Liver (tissue), 3 donors: ENCODE results near the gene RADIL.

Experiments used
- FOXA1 ChIP-seq: IDR thresholded peaks from 2 replicates; pipeline ENCODE4 v1.6.1; 2016; ENCODE audit warnings: antibody characterized with exemption
- GABPA ChIP-seq, 2 donors: IDR thresholded peaks in 1 of 2; conservative IDR thresholded peaks in 1 of 2; 2 replicates each; pipeline ENCODE4 v1.6.1; 2016; ENCODE audit warnings: antibody characterized with exemption in 2 of 2, mild to moderate bottlenecking in 1 of 2, moderate library complexity in 1 of 2
- JUND ChIP-seq, 2 donors: IDR thresholded peaks; 2 replicates each; pipeline ENCODE4 v1.6.1; 2016; ENCODE audit warnings: antibody characterized with exemption in 2 of 2
- RAD21 ChIP-seq, 2 donors: IDR thresholded peaks; 2 replicates each; pipeline ENCODE4 v1.6.1; 2016; ENCODE audit warnings: antibody characterized with exemption in 2 of 2, mild to moderate bottlenecking in 2 of 2
- TF ChIP-seq, protein P1 (sequence below): fragments of 150-350 bp; IDR thresholded peaks from 2 replicates; pipeline ENCODE4 v1.5.1; 2017; ENCODE audit warnings: improper control_type of control experiment, low read depth, low read length; ENCODE audit not compliant: missing input control
- TF ChIP-seq, protein P2 (sequence below): IDR thresholded peaks from 2 replicates; pipeline ENCODE4 v1.6.1; 2016; ENCODE audit warnings: antibody characterized with exemption, mild to moderate bottlenecking
- TF ChIP-seq, protein P3 (sequence below): IDR thresholded peaks from 2 replicates; pipeline ENCODE4 v1.6.1; 2016; ENCODE audit warnings: antibody characterized with exemption
- TF ChIP-seq, protein P4 (sequence below): IDR thresholded peaks from 2 replicates; pipeline ENCODE4 v1.6.1; 2016; ENCODE audit warnings: antibody characterized with exemption
- donor health status: healthy.
- donor health status: healthy.

DNA sequence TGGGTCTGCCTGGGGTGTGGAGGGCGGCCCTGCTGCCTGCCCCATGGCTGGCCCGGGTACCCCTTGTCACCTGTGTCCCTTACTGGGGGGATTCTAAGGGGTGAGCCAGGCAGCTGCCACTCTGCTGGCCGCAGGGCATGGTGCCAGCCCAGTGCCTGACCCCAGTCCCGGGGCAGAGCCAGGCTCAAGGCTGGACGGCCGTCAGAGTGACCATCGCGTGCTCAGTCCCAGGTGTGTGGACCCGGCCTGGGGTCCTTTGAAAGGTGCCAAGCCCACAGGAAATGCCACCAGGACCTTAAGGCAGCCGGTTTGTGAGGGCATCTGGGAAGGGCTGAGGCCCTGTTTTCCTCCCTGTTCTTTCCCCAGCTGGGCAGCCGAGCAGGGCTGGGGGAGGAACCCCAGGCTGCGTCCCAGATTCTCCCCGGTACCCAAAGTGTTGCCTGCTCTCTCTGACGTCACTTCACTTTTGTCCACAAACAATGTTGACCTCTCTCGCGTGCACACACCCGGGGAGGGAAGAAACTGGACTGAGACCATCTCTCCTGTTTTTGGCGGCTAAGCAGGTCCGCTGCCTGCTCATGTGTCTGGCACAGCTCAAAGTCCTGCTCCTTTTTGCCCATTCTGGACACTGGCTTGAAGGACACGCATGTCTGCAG, 59.3 kb downstream of the RADIL start:
- TF ChIP-seq, protein P1, sequence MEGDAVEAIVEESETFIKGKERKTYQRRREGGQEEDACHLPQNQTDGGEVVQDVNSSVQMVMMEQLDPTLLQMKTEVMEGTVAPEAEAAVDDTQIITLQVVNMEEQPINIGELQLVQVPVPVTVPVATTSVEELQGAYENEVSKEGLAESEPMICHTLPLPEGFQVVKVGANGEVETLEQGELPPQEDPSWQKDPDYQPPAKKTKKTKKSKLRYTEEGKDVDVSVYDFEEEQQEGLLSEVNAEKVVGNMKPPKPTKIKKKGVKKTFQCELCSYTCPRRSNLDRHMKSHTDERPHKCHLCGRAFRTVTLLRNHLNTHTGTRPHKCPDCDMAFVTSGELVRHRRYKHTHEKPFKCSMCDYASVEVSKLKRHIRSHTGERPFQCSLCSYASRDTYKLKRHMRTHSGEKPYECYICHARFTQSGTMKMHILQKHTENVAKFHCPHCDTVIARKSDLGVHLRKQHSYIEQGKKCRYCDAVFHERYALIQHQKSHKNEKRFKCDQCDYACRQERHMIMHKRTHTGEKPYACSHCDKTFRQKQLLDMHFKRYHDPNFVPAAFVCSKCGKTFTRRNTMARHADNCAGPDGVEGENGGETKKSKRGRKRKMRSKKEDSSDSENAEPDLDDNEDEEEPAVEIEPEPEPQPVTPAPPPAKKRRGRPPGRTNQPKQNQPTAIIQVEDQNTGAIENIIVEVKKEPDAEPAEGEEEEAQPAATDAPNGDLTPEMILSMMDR, result no peak
- no peak for TF ChIP-seq GABPA (IDR thresholded peaks at IDR 0.05 in 1 of 2, conservative IDR thresholded peaks at IDR 0.05 in 1 of 2)
- TF ChIP-seq JUND (IDR thresholded peaks at IDR 0.05), result no peak
- TF ChIP-seq, protein P2, sequence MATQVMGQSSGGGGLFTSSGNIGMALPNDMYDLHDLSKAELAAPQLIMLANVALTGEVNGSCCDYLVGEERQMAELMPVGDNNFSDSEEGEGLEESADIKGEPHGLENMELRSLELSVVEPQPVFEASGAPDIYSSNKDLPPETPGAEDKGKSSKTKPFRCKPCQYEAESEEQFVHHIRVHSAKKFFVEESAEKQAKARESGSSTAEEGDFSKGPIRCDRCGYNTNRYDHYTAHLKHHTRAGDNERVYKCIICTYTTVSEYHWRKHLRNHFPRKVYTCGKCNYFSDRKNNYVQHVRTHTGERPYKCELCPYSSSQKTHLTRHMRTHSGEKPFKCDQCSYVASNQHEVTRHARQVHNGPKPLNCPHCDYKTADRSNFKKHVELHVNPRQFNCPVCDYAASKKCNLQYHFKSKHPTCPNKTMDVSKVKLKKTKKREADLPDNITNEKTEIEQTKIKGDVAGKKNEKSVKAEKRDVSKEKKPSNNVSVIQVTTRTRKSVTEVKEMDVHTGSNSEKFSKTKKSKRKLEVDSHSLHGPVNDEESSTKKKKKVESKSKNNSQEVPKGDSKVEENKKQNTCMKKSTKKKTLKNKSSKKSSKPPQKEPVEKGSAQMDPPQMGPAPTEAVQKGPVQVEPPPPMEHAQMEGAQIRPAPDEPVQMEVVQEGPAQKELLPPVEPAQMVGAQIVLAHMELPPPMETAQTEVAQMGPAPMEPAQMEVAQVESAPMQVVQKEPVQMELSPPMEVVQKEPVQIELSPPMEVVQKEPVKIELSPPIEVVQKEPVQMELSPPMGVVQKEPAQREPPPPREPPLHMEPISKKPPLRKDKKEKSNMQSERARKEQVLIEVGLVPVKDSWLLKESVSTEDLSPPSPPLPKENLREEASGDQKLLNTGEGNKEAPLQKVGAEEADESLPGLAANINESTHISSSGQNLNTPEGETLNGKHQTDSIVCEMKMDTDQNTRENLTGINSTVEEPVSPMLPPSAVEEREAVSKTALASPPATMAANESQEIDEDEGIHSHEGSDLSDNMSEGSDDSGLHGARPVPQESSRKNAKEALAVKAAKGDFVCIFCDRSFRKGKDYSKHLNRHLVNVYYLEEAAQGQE, result no peak
- TF ChIP-seq FOXA1, result no peak
- TF ChIP-seq, protein P3, sequence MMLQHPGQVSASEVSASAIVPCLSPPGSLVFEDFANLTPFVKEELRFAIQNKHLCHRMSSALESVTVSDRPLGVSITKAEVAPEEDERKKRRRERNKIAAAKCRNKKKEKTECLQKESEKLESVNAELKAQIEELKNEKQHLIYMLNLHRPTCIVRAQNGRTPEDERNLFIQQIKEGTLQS, result no peak
- TF ChIP-seq, protein P4, sequence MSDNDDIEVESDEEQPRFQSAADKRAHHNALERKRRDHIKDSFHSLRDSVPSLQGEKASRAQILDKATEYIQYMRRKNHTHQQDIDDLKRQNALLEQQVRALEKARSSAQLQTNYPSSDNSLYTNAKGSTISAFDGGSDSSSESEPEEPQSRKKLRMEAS, result no peak
- TF ChIP-seq RAD21 (IDR thresholded peaks at IDR 0.05), result no peak
